Neural cell (in vitro differentiated cells): ENCODE results near the gene APOE. TPM values are rescaled to one million over a fixed set of nuclear protein-coding genes. Genes with fewer than 3 reads are reported as not detected.

Experiments used
- H2AFZ ChIP-seq: fragments of 200-600, 300-800 bp; sonication (generic), shearing (Covaris generic); 2 replicates; pipeline ENCODE4 v1.6.0; 2014; ENCODE audit warnings: low read depth, mild to moderate bottlenecking, antibody characterized with exemption, low read length, moderate library complexity
- H3F3A ChIP-seq: fragments of 200-600 bp; shearing (Covaris generic); 2 replicates; pipeline ENCODE4 v1.6.1; 2016; ENCODE audit warnings: mild to moderate bottlenecking, moderate library complexity, mixed read lengths, antibody characterized with exemption, low read length; ENCODE audit not compliant: insufficient read depth, poor library complexity, severe bottlenecking
- H3K27ac ChIP-seq: fragments of 200-600, 300-800 bp; sonication (generic), shearing (Covaris generic); 2 replicates; pipeline ENCODE4 v1.5.1; 2014; ENCODE audit warnings: mild to moderate bottlenecking, low read length, moderate library complexity
- H3K27me3 ChIP-seq: fragments of 300-800, 200-600 bp; sonication (generic), shearing (Covaris generic); 2 replicates; pipeline ENCODE4 v1.6.0; 2014; ENCODE audit warnings: mild to moderate bottlenecking, low read depth, low read length, moderate library complexity; ENCODE audit not compliant: insufficient read depth
- H3K36me3 ChIP-seq: fragments of 300-800, 200-600 bp; sonication (generic), shearing (Covaris generic); 2 replicates; pipeline ENCODE4 v1.5.1; 2014; ENCODE audit warnings: mild to moderate bottlenecking, antibody characterized with exemption, low read length, moderate library complexity; ENCODE audit not compliant: insufficient read depth
- H3K4me2 ChIP-seq: fragments of 300-800, 200-600 bp; sonication (generic), shearing (Covaris generic); 2 replicates; pipeline ENCODE4 v1.6.0; 2014; ENCODE audit warnings: mild to moderate bottlenecking, low read length
- H3K4me3 ChIP-seq: fragments of 300-800, 200-600 bp; sonication (generic), shearing (Covaris generic); 2 replicates; pipeline ENCODE4 v1.5.1; 2014; ENCODE audit warnings: mild to moderate bottlenecking, low read length, moderate library complexity
- H3K79me2 ChIP-seq: fragments of 200-600 bp; shearing (Covaris generic); replicated peaks from 2 replicates; pipeline ENCODE4 v1.6.0; 2014; ENCODE audit warnings: mild to moderate bottlenecking, low read length, moderate library complexity; ENCODE audit not compliant: insufficient read depth
- H3K9ac ChIP-seq: fragments of 300-800, 200-600 bp; sonication (generic), shearing (Covaris generic); 2 replicates; pipeline ENCODE4 v1.6.1; 2016; ENCODE audit warnings: mild to moderate bottlenecking, low read length, mixed read lengths
- H3K9me2 ChIP-seq: fragments of 200-600 bp; shearing (Covaris generic); 2 replicates; pipeline ENCODE4 v1.6.1; 2016; ENCODE audit warnings: mild to moderate bottlenecking, low read length, mixed read lengths; ENCODE audit not compliant: insufficient read depth
- H3K9me3 ChIP-seq: fragments of 200-600, 300-800 bp; sonication (generic), shearing (Covaris generic); 2 replicates; pipeline ENCODE4 v1.6.1; 2016; ENCODE audit warnings: mild to moderate bottlenecking, mixed run types, low read length, moderate library complexity, mixed read lengths
- H4K20me1 ChIP-seq: fragments of 200-600 bp; shearing (Covaris generic); 2 replicates; pipeline ENCODE4 v1.6.1; 2016; ENCODE audit warnings: mild to moderate bottlenecking, mixed run types; ENCODE audit not compliant: insufficient read depth
- CTCF ChIP-seq: fragments of 450-650 bp; IDR thresholded peaks from 2 replicates; pipeline ENCODE4 v1.5.1; 2014; ENCODE audit warnings: antibody characterized with exemption, mild to moderate bottlenecking, moderate library complexity; ENCODE audit not compliant: poor library complexity, severe bottlenecking
- EP300 ChIP-seq: fragments of 450-650 bp; conservative IDR thresholded peaks from 2 replicates; pipeline ENCODE4 v1.6.1; 2014; ENCODE audit warnings: antibody characterized with exemption, mild to moderate bottlenecking, moderate library complexity; ENCODE audit not compliant: poor library complexity, severe bottlenecking
- EZH2 ChIP-seq: fragments of 200-600, 300-800 bp; shearing (Covaris generic), sonication (generic); IDR thresholded peaks from 2 replicates; pipeline ENCODE4 v1.6.1; 2014; ENCODE audit warnings: antibody characterized with exemption, low read length, borderline replicate concordance, mild to moderate bottlenecking; ENCODE audit not compliant: insufficient read depth, poor library complexity, severe bottlenecking
- MXI1 ChIP-seq: fragments of 450-650 bp; conservative IDR thresholded peaks from 2 replicates; pipeline ENCODE4 v1.6.1; 2014; ENCODE audit warnings: antibody characterized with exemption, mild to moderate bottlenecking; ENCODE audit not compliant: poor library complexity, severe bottlenecking
- POLR2AphosphoS5 ChIP-seq: IDR thresholded peaks from 2 replicates; pipeline ENCODE4 v1.6.1; 2012
- RAD21 ChIP-seq: fragments of 450-650 bp; conservative IDR thresholded peaks from 2 replicates; pipeline ENCODE4 v1.6.1; 2014; ENCODE audit warnings: antibody characterized with exemption, mild to moderate bottlenecking, moderate library complexity
- REST ChIP-seq: IDR thresholded peaks from 2 replicates; pipeline ENCODE4 v1.6.1; 2012; ENCODE audit warnings: borderline replicate concordance
- SMC3 ChIP-seq: fragments of 450-650 bp; conservative IDR thresholded peaks from 2 replicates; pipeline ENCODE4 v1.6.1; 2014; ENCODE audit warnings: antibody characterized with exemption, mild to moderate bottlenecking, moderate library complexity; ENCODE audit not compliant: poor library complexity
- TAF1 ChIP-seq: IDR thresholded peaks from 2 replicates; pipeline ENCODE4 v1.6.1; 2012; ENCODE audit warnings: low read depth
- polyA plus RNA-seq: library from polyadenylated mRNA; depleted of rRNA; stranded (reverse); fragments of >200 nt; gene quantifications from 2 replicates; pipeline ENCODE4 v1.2.3, GENCODE V29; 2014

The APOE gene
- polyA plus RNA-seq, 1 donor from 2014 or later, result 8.7 TPM

DNA sequence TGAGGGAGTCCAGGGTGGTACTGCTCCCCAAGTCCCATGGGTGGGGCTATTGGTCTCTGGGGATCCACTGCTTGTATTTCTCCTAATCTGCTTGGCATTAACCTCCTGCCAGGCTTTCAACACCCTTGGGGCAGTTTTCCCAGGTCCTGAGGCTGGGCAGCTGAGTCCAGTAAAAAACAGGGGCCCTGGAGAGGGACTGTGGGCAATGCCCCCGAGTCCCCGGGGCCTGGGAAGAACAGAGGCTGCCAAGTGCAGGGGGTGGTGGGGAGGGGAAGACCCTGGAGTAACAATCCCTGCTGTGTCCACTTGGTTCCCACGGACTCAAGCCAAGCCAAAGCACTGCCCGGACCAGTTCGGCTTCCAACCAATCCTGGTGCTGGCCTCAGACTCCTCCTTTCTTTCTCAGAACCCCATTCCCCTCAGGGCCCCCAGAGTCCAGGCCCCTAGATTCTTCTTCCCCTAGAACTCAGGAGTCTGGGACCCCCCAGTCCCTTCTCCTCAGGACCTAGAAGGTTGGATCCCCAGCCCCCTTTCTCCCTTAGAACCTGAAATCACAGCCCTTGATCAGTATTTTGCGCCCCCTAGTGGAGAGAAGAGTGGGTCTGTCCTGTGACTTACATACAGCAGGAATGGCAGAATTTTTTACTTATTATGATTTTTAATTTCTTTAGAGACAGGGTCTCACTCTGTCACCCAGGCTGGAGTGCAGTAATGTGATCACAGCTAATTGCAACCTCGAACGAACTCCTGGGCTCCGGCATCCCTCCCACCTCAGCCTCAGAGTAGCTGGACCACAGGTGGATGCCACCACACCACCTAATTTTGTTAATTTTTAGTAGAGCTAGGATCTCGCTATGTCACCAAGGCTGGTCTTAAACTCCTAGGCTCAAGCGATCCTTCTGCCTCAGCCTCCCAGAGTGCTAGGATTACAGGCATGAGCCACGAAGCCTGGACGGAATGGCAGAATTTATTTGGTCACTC, 45.9 kb downstream of the APOE start:
- Histone ChIP-seq H3K4me3 (no peak overlapping the region), H3K36me3 (no peaks in the 10 kb centered on the region), H4K20me1 (no peaks in the 10 kb centered on the region), H3K9ac (no peak overlapping the region), H3K9me2 (no peaks in the 10 kb centered on the region), H2AFZ (no peak overlapping the region), H3F3A (peaks cover 3% of the 10 kb centered on the region), H3K4me2 (no peak overlapping the region), H3K9me3 (no peaks in the 10 kb centered on the region), H3K79me2 (peaks cover 12% of the 10 kb centered on the region), H3K27me3 (no peaks in the 10 kb centered on the region), H3K27ac (no peak overlapping the region)
- TF ChIP-seq SMC3, result peak; percentile 91
- no peak for TF ChIP-seq MXI1
- TF ChIP-seq POLR2AphosphoS5, result no peak
- no peak for TF ChIP-seq EZH2
- peak; percentile 75 for TF ChIP-seq RAD21
- no peak for TF ChIP-seq REST
- peak; percentile 86 for TF ChIP-seq CTCF

- Histone ChIP-seq H3K4me3 (peak overlapping the region; percentile 99), H3K9ac (peak overlapping the region; percentile 93), H3K27me3 (no peaks in the 10 kb centered on the region), H3K27ac (peak overlapping the region; percentile 88), H2AFZ (peak overlapping the region; percentile 40), H3K9me2 (no peaks in the 10 kb centered on the region), H3F3A (peaks cover 3% of the 10 kb centered on the region), H3K36me3 (no peaks in the 10 kb centered on the region), H3K79me2 (peaks cover 40% of the 10 kb centered on the region), H3K4me2 (peak overlapping the region; percentile 81), H3K9me3 (no peaks in the 10 kb centered on the region), H4K20me1 (no peaks in the 10 kb centered on the region)
- TF ChIP-seq POLR2AphosphoS5 (no peak), SMC3 (no peak), EZH2 (no peak), EP300 (no peak), REST (no peak), RAD21 (no peak), TAF1 (no peak)
Observed at GRCh38 chr19:44954278-44954648, 48.7 kb downstream of the APOE start.
